Neuron (in vitro differentiated cells): ENCODE measurements around the gene GREB1.

Experiments
- H2AFZ ChIP-seq: one replicate; pipeline ENCODE4 v1.6.1; 2013; ENCODE audit warnings: low read depth, mild to moderate bottlenecking, inconsistent platforms, low read length, moderate library complexity
- H3K27me3 ChIP-seq: one replicate; pipeline ENCODE4 v1.6.1; 2013; ENCODE audit warnings: low read length; ENCODE audit not compliant: insufficient read depth
- H3K36me3 ChIP-seq: one replicate; pipeline ENCODE4 v1.6.1; 2013; ENCODE audit warnings: low read length; ENCODE audit not compliant: insufficient read depth
- H3K4me1 ChIP-seq: one replicate; pipeline ENCODE4 v1.6.1; 2013; ENCODE audit warnings: low read length; ENCODE audit not compliant: insufficient read depth
- H3K4me3 ChIP-seq: 2 replicates; pipeline ENCODE4 v1.5.1; 2013; ENCODE audit warnings: mild to moderate bottlenecking, low read length, moderate library complexity
- H3K9me3 ChIP-seq: one replicate; pipeline ENCODE4 v1.6.1; 2013; ENCODE audit warnings: low read length

Gene GREB1

GRCh38 chr2:11550901-11551568, 17.2 kb downstream of the GREB1 start:
- no peaks in the 10 kb centered on the region for H3K27me3 ChIP-seq
- peaks cover 16% of the 10 kb centered on the region for H3K4me1 ChIP-seq
- no peaks in the 10 kb centered on the region for H3K36me3 ChIP-seq
- no peak overlapping the region for H2AFZ ChIP-seq
- no peaks in the 10 kb centered on the region for H3K9me3 ChIP-seq
- no peak overlapping the region for H3K4me3 ChIP-seq

- Histone ChIP-seq H3K27me3 (no peaks in the 10 kb centered on the region), H3K9me3 (no peaks in the 10 kb centered on the region), H3K36me3 (peaks cover 2% of the 10 kb centered on the region), H3K4me3 (no peak overlapping the region), H3K4me1 (peaks cover 16% of the 10 kb centered on the region), H2AFZ (no peak overlapping the region)
Observed at GRCh38 chr2:11551569-11552259, 17.9 kb downstream of the GREB1 start.

GRCh38 chr2:11552260-11552638, 18.4 kb downstream of the GREB1 start:
- H3K27me3 ChIP-seq: no peaks in the 10 kb centered on the region
- H3K9me3 ChIP-seq: no peaks in the 10 kb centered on the region
- peaks cover 16% of the 10 kb centered on the region for H3K4me1 ChIP-seq
- H2AFZ ChIP-seq: no peak overlapping the region
- H3K4me3 ChIP-seq: no peak overlapping the region
- H3K36me3 ChIP-seq: peaks cover 2% of the 10 kb centered on the region

- peak overlapping the region; percentile 19 for H3K4me3 ChIP-seq
- H3K4me1 ChIP-seq: peaks cover 16% of the 10 kb centered on the region
- H3K36me3 ChIP-seq: peaks cover 2% of the 10 kb centered on the region
- H3K9me3 ChIP-seq: no peaks in the 10 kb centered on the region
- no peak overlapping the region for H2AFZ ChIP-seq
- H3K27me3 ChIP-seq: no peaks in the 10 kb centered on the region
Observed at GRCh38 chr2:11553661-11554398, 20.0 kb downstream of the GREB1 start.

GRCh38 chr2:11554399-11554716, 20.5 kb downstream of the GREB1 start:
- peaks cover 21% of the 10 kb centered on the region for H3K4me1 ChIP-seq
- peaks cover 2% of the 10 kb centered on the region for H3K36me3 ChIP-seq
- H3K27me3 ChIP-seq: no peaks in the 10 kb centered on the region
- H3K9me3 ChIP-seq: no peaks in the 10 kb centered on the region
- H3K4me3 ChIP-seq: peak overlapping the region; percentile 19
- no peak overlapping the region for H2AFZ ChIP-seq

- peaks cover 10% of the 10 kb centered on the region for H3K36me3 ChIP-seq
- no peak overlapping the region for H2AFZ ChIP-seq
- peaks cover 25% of the 10 kb centered on the region for H3K4me1 ChIP-seq
- no peaks in the 10 kb centered on the region for H3K27me3 ChIP-seq
- no peak overlapping the region for H3K4me3 ChIP-seq
- H3K9me3 ChIP-seq: no peaks in the 10 kb centered on the region
Observed at GRCh38 chr2:11556101-11556806, 22.4 kb downstream of the GREB1 start.

- H3K4me3 ChIP-seq: no peak overlapping the region
- H3K4me1 ChIP-seq: peaks cover 23% of the 10 kb centered on the region
- no peak overlapping the region for H2AFZ ChIP-seq
- H3K9me3 ChIP-seq: no peaks in the 10 kb centered on the region
- H3K36me3 ChIP-seq: peaks cover 26% of the 10 kb centered on the region
- H3K27me3 ChIP-seq: no peaks in the 10 kb centered on the region
Observed at GRCh38 chr2:11558214-11558886, 24.5 kb downstream of the GREB1 start.

- Histone ChIP-seq H2AFZ (no peak overlapping the region), H3K4me1 (peaks cover 14% of the 10 kb centered on the region), H3K9me3 (no peaks in the 10 kb centered on the region), H3K4me3 (no peak overlapping the region), H3K27me3 (no peaks in the 10 kb centered on the region), H3K36me3 (peaks cover 33% of the 10 kb centered on the region)
Observed at GRCh38 chr2:11559066-11559785, 25.4 kb downstream of the GREB1 start.

- H3K4me3 ChIP-seq: no peak overlapping the region
- no peaks in the 10 kb centered on the region for H3K27me3 ChIP-seq
Observed at GRCh38 chr2:11559786-11560155, 25.9 kb downstream of the GREB1 start.

GRCh38 chr2:11560806-11561205, 27.0 kb downstream of the GREB1 start:
- Histone ChIP-seq H3K27me3 (no peaks in the 10 kb centered on the region), H3K4me3 (no peak overlapping the region), H2AFZ (no peak overlapping the region), H3K36me3 (peaks cover 45% of the 10 kb centered on the region), H3K9me3 (no peaks in the 10 kb centered on the region), H3K4me1 (peaks cover 10% of the 10 kb centered on the region)

More at GRCh38 chr2:11559786-11560155, 25.9 kb downstream of the GREB1 start:
- peaks cover 10% of the 10 kb centered on the region for H3K4me1 ChIP-seq
- H3K36me3 ChIP-seq: peaks cover 35% of the 10 kb centered on the region
- H3K9me3 ChIP-seq: no peaks in the 10 kb centered on the region
- H2AFZ ChIP-seq: no peak overlapping the region

- Histone ChIP-seq H3K36me3 (peaks cover 52% of the 10 kb centered on the region), H3K27me3 (no peaks in the 10 kb centered on the region), H3K9me3 (no peaks in the 10 kb centered on the region), H3K4me3 (no peak overlapping the region), H3K4me1 (peaks cover 10% of the 10 kb centered on the region), H2AFZ (no peak overlapping the region)
Observed at GRCh38 chr2:11562011-11562410, 28.2 kb downstream of the GREB1 start.

GRCh38 chr2:11562476-11562875, 28.6 kb downstream of the GREB1 start:
- no peaks in the 10 kb centered on the region for H3K9me3 ChIP-seq

More at GRCh38 chr2:11562476-11562875, 28.6 kb downstream of the GREB1 start:
- no peaks in the 10 kb centered on the region for H3K27me3 ChIP-seq
- H3K36me3 ChIP-seq: peaks cover 56% of the 10 kb centered on the region
- no peak overlapping the region for H3K4me3 ChIP-seq
- H3K4me1 ChIP-seq: peaks cover 10% of the 10 kb centered on the region
- H2AFZ ChIP-seq: no peak overlapping the region
